GM12874 (cell line): ENCODE results near the gene EAF1.

Experiments used
- CTCF ChIP-seq: IDR thresholded peaks from 2 replicates; pipeline ENCODE4 v1.5.1; 2011; ENCODE audit warnings: low read depth, mild to moderate bottlenecking, control low read depth, low read length, moderate library complexity; ENCODE audit not compliant: insufficient read depth

The EAF1 gene

GRCh38 chr3:15451216-15452113 is 24.1 kb downstream of the EAF1 start:
- no peak for TF ChIP-seq CTCF

GRCh38 chr3:15452156-15452555 is 24.8 kb downstream of the EAF1 start:
- TF ChIP-seq CTCF, result no peak

- no peak for TF ChIP-seq CTCF
These were observed 25.6 kb downstream of the EAF1 start for GRCh38 chr3:15452961-15453360.

GRCh38 chr3:15453501-15453900 is 26.1 kb downstream of the EAF1 start:
- no peak for TF ChIP-seq CTCF

- no peak for TF ChIP-seq CTCF
These were observed 26.7 kb downstream of the EAF1 start for GRCh38 chr3:15453991-15454625.

- no peak for TF ChIP-seq CTCF
These were observed 27.6 kb downstream of the EAF1 start for GRCh38 chr3:15454965-15455364.

- no peak for TF ChIP-seq CTCF
These were observed 28.4 kb downstream of the EAF1 start for GRCh38 chr3:15455756-15456155.
